Colonic mucosa (tissue), 4 donors: ENCODE results near the gene DAPK2. TPM values are rescaled to one million over a fixed set of nuclear protein-coding genes. Genes with fewer than 3 reads are reported as not detected.

Experiments
- DNase-seq: peaks from one replicate; pipeline ENCODE4 v3.0.0-alpha.2; 2020
- H3K27ac ChIP-seq: fragments of 200-600 bp; one replicate; pipeline ENCODE4 v1.8.0; 2021
- H3K27me3 ChIP-seq: fragments of 200-600 bp; one replicate; pipeline ENCODE4 v1.8.0; 2021
- H3K36me3 ChIP-seq: fragments of 200-600 bp; one replicate; pipeline ENCODE4 v1.8.0; 2021
- H3K4me1 ChIP-seq: fragments of 200-600 bp; one replicate; pipeline ENCODE4 v1.8.0; 2021; ENCODE audit warnings: mild to moderate bottlenecking
- H3K4me3 ChIP-seq: fragments of 200-600 bp; one replicate; pipeline ENCODE4 v1.8.0; 2021
- H3K9ac ChIP-seq, 2 donors: one replicate each; pipeline ENCODE4 v1.7.0; 2013; ENCODE audit warnings: control low read depth in 2 of 2, low read depth in 2 of 2, low read length in 2 of 2
- H3K9me3 ChIP-seq: fragments of 200-600 bp; one replicate; pipeline ENCODE4 v1.8.0; 2021
- CTCF ChIP-seq: fragments of 200-600 bp; IDR thresholded peaks from one replicate; pipeline ENCODE4 v1.8.0; 2022; ENCODE audit warnings: antibody characterized with exemption, mild to moderate bottlenecking
- intact Hi-C: fragments of 100-400 bp; cut with DNase I; formaldehyde crosslinking; loops from one replicate; pipeline ENCODE4 v1.14.1; 2022
- total RNA-seq, 2 donors: library from RNA; stranded (reverse); fragmentation: NEBNext Ultra II Directional in 1 of 2; extraction: Animal tissue kit (Norgen Biotek cat#: 25700) in 1 of 2; gene quantifications; one replicate each; pipeline ENCODE4 v1.2.1, GENCODE V29; 2021
- donor health status: healthy.
- donor health status: DM: no; HTN: no; CAD: no.
- donor health status: DM: no; HTN: no; CAD: no.

The DAPK2 gene
- total RNA-seq, 2 donors from 2014 or later: 23.7 to 26.5 TPM

- intact Hi-C loops: loop anchor here (2.0 to 5.0 kb wide), 2 partner anchors 16 to 100 kb away; partner anchors contain the start of gene DAPK2
- Histone ChIP-seq H3K4me3 (no peak overlapping the region), H3K27me3 (no peaks in the 10 kb centered on the region), H3K4me1 (no peaks in the 10 kb centered on the region), H3K9me3 (no peaks in the 10 kb centered on the region), H3K9ac (no peak overlapping the region), H3K27ac (no peak overlapping the region), H3K36me3 (no peaks in the 10 kb centered on the region)
- DNase-seq: peak; percentile 15
- no peak for TF ChIP-seq CTCF
These were observed 99.1 kb downstream of the DAPK2 start for GRCh38 chr15:63947228-63947627.

GRCh38 chr15:63946524-63947065, 99.7 kb downstream of the DAPK2 start:
- Histone ChIP-seq H3K9me3 (no peaks in the 10 kb centered on the region), H3K27me3 (no peaks in the 10 kb centered on the region), H3K27ac (no peak overlapping the region), H3K36me3 (no peaks in the 10 kb centered on the region), H3K4me3 (no peak overlapping the region), H3K9ac (no peak overlapping the region), H3K4me1 (no peaks in the 10 kb centered on the region)
- no peak for DNase-seq
- TF ChIP-seq CTCF: no peak
- intact Hi-C loops: loop anchor here (2.0 to 5.0 kb wide), 2 partner anchors 16 to 101 kb away; partner anchors contain the start of gene DAPK2

GRCh38 chr15:63945838-63946298, 100.4 kb downstream of the DAPK2 start:
- H3K4me1 ChIP-seq: no peaks in the 10 kb centered on the region
- intact Hi-C loops: loop anchor here (2.0 to 5.0 kb wide), 2 partner anchors 17 to 101 kb away; partner anchors contain the start of gene DAPK2
- H3K9me3 ChIP-seq: no peaks in the 10 kb centered on the region
- no peak for TF ChIP-seq CTCF
- DNase-seq: peak; percentile 22
- H3K27me3 ChIP-seq: no peaks in the 10 kb centered on the region
- H3K27ac ChIP-seq: no peak overlapping the region
- H3K36me3 ChIP-seq: no peaks in the 10 kb centered on the region
- no peak overlapping the region for H3K9ac ChIP-seq
- no peak overlapping the region for H3K4me3 ChIP-seq

- H3K9ac ChIP-seq: peak overlapping the region in 1 of 2 donors; percentile 5
- intact Hi-C loops: loop anchor here (5.0 kb wide), 1 partner anchor 102 kb away; the partner anchor contains the start of gene DAPK2
- DNase-seq: peak; percentile 87
- H3K4me1 ChIP-seq: no peaks in the 10 kb centered on the region
- H3K36me3 ChIP-seq: no peaks in the 10 kb centered on the region
- H3K27me3 ChIP-seq: no peaks in the 10 kb centered on the region
- H3K4me3 ChIP-seq: no peak overlapping the region
- H3K27ac ChIP-seq: no peak overlapping the region
- no peaks in the 10 kb centered on the region for H3K9me3 ChIP-seq
- peak; percentile 92 for TF ChIP-seq CTCF
These were observed 101.1 kb downstream of the DAPK2 start for GRCh38 chr15:63945007-63945788.

- H3K4me3 ChIP-seq: no peak overlapping the region
- no peaks in the 10 kb centered on the region for H3K36me3 ChIP-seq
- H3K9me3 ChIP-seq: no peaks in the 10 kb centered on the region
- no peaks in the 10 kb centered on the region for H3K4me1 ChIP-seq
- intact Hi-C loops: no loop called here
- no peak overlapping the region for H3K27ac ChIP-seq
- DNase-seq: peak; percentile 13
- no peaks in the 10 kb centered on the region for H3K27me3 ChIP-seq
- H3K9ac ChIP-seq: no peak overlapping the region
- TF ChIP-seq CTCF: no peak
These were observed 101.7 kb downstream of the DAPK2 start for GRCh38 chr15:63944681-63944955.
